ENCODE results near the gene SMCO2.

- TF ChIP-seq RARB (CRISPR knock-in tag; IDR thresholded peaks at IDR 0.05): no peak
- no peak for TF ChIP-seq PATZ1 (CRISPR knock-in tag; IDR thresholded peaks at IDR 0.05; ENCODE audit: borderline replicate concordance)
- TF ChIP-seq ZFP30 (CRISPR knock-in tag; IDR thresholded peaks at IDR 0.05): no peak
- TF ChIP-seq CSRNP3 (CRISPR knock-in tag; IDR thresholded peaks at IDR 0.05): no peak
- no peak for TF ChIP-seq BACH2 (CRISPR knock-in tag; IDR thresholded peaks at IDR 0.05; ENCODE audit: borderline replicate concordance)
- TF ChIP-seq ISL1 (CRISPR knock-in tag; IDR thresholded peaks at IDR 0.05): no peak
- TF ChIP-seq ESRRG (CRISPR knock-in tag; IDR thresholded peaks at IDR 0.05): no peak
- TF ChIP-seq GLIS3 (CRISPR knock-in tag; IDR thresholded peaks at IDR 0.05): no peak
- TF ChIP-seq, protein P1, sequence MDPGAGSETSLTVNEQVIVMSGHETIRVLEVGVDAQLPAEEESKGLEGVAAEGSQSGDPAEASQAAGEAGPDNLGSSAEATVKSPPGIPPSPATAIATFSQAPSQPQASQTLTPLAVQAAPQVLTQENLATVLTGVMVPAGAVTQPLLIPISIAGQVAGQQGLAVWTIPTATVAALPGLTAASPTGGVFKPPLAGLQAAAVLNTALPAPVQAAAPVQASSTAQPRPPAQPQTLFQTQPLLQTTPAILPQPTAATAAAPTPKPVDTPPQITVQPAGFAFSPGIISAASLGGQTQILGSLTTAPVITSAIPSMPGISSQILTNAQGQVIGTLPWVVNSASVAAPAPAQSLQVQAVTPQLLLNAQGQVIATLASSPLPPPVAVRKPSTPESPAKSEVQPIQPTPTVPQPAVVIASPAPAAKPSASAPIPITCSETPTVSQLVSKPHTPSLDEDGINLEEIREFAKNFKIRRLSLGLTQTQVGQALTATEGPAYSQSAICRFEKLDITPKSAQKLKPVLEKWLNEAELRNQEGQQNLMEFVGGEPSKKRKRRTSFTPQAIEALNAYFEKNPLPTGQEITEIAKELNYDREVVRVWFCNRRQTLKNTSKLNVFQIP (CRISPR knock-in tag; IDR thresholded peaks at IDR 0.05; ENCODE audit: borderline replicate concordance, low read depth): no peak
- no peak for TF ChIP-seq ZFP3 (CRISPR knock-in tag; IDR thresholded peaks at IDR 0.05)
- no peak for TF ChIP-seq TOX (CRISPR knock-in tag; IDR thresholded peaks at IDR 0.05; ENCODE audit: borderline replicate concordance)
- TF ChIP-seq PPARA (CRISPR knock-in tag; IDR thresholded peaks at IDR 0.05; ENCODE audit: borderline replicate concordance): no peak
- TF ChIP-seq, protein P2, sequence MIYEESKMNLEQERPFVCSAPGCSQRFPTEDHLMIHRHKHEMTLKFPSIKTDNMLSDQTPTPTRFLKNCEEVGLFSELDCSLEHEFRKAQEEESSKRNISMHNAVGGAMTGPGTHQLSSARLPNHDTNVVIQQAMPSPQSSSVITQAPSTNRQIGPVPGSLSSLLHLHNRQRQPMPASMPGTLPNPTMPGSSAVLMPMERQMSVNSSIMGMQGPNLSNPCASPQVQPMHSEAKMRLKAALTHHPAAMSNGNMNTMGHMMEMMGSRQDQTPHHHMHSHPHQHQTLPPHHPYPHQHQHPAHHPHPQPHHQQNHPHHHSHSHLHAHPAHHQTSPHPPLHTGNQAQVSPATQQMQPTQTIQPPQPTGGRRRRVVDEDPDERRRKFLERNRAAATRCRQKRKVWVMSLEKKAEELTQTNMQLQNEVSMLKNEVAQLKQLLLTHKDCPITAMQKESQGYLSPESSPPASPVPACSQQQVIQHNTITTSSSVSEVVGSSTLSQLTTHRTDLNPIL (CRISPR knock-in tag; IDR thresholded peaks at IDR 0.05; ENCODE audit: low read depth): no peak
- TF ChIP-seq TCF4 (CRISPR knock-in tag; IDR thresholded peaks at IDR 0.05; ENCODE audit: borderline replicate concordance): no peak
Measured at GRCh38 chr12:27437839-27438238, 8.7 kb upstream of the SMCO2 start.

Measured in SK-N-SH treated with all-trans-retinoic acid at 6 μM for 48 hours (cell line).